GM23338 (cell line): ENCODE results near the gene ASB8.

Experiments used
- CREB1 ChIP-seq: fragments of 250-450 bp; sonication (Bioruptor Pico); IDR thresholded peaks from 2 replicates; pipeline ENCODE4 v1.5.0; 2020; ENCODE audit warnings: low read depth, mild to moderate bottlenecking, moderate library complexity
- CTCF ChIP-seq, 2 experiments: fragments of 200-600 bp in 1 of 2; sonication (generic) in 1 of 2; conservative IDR thresholded peaks; 2 replicates each; pipeline versions ENCODE4 v1.5.1 to v1.6.1; 2016 to 2017; ENCODE audit warnings: antibody characterized with exemption in 2 of 2, low read depth in 2 of 2, mild to moderate bottlenecking in 2 of 2, moderate library complexity in 1 of 2
- ETS1 ChIP-seq: IDR thresholded peaks from 2 replicates; pipeline ENCODE4 v1.6.1; 2016; ENCODE audit warnings: antibody characterized with exemption
- EZH2 ChIP-seq: fragments of 200-600 bp; sonication (generic); IDR thresholded peaks from one replicate; pipeline ENCODE4 v1.8.0; 2017; ENCODE audit warnings: antibody characterized with exemption, mild to moderate bottlenecking, low read depth; ENCODE audit not compliant: unreplicated experiment
- EZH2phosphoT487 ChIP-seq: fragments of 200-600 bp; sonication (generic); IDR thresholded peaks from one replicate; pipeline ENCODE4 v1.8.1; 2018; ENCODE audit warnings: antibody characterized with exemption; ENCODE audit not compliant: unreplicated experiment
- JUNB ChIP-seq: IDR thresholded peaks from one replicate; pipeline ENCODE4 v1.6.1; 2016; ENCODE audit warnings: antibody characterized with exemption; ENCODE audit not compliant: unreplicated experiment
- NANOG ChIP-seq: IDR thresholded peaks from 2 replicates; pipeline ENCODE4 v1.6.1; 2016; ENCODE audit warnings: antibody characterized with exemption, borderline replicate concordance
- POLR2AphosphoS5 ChIP-seq: IDR thresholded peaks from 2 replicates; pipeline ENCODE4 v1.6.1; 2016; ENCODE audit warnings: antibody characterized with exemption, low read depth
- REST ChIP-seq: IDR thresholded peaks from one replicate; pipeline ENCODE4 v1.6.1; 2018; ENCODE audit warnings: antibody characterized with exemption; ENCODE audit not compliant: unreplicated experiment
- ZNF331 ChIP-seq: fragments of 250-450 bp; sonication (Bioruptor Pico); IDR thresholded peaks from 2 replicates; pipeline ENCODE4 v1.5.0; 2020; ENCODE audit warnings: low read depth, mild to moderate bottlenecking, moderate library complexity

GRCh38 chr12:48185181-48185919 is 28.0 kb upstream of the ASB8 start:
- TF ChIP-seq CTCF (conservative IDR thresholded peaks at IDR 0.05; ENCODE audit: low read depth in 2 of 2), result no peak
- TF ChIP-seq POLR2AphosphoS5, result no peak
- TF ChIP-seq EZH2phosphoT487, result no peak
- TF ChIP-seq CREB1, result no peak
- TF ChIP-seq REST, result no peak
- no peak for TF ChIP-seq JUNB
- TF ChIP-seq EZH2, result no peak
- TF ChIP-seq NANOG, result no peak
- no peak for TF ChIP-seq ETS1
- TF ChIP-seq ZNF331 (CRISPR knock-in tag), result no peak
